Neural cell (in vitro differentiated cells): ENCODE results near the gene GNA12. TPM values are rescaled to one million over a fixed set of nuclear protein-coding genes. Genes with fewer than 3 reads are reported as not detected.

Source experiments
- H2AFZ ChIP-seq: fragments of 200-600, 300-800 bp; sonication (generic), shearing (Covaris generic); 2 replicates; pipeline ENCODE4 v1.6.0; 2014; ENCODE audit warnings: low read depth, mild to moderate bottlenecking, antibody characterized with exemption, low read length, moderate library complexity
- H3F3A ChIP-seq: fragments of 200-600 bp; shearing (Covaris generic); 2 replicates; pipeline ENCODE4 v1.6.1; 2016; ENCODE audit warnings: mild to moderate bottlenecking, moderate library complexity, mixed read lengths, antibody characterized with exemption, low read length; ENCODE audit not compliant: insufficient read depth, poor library complexity, severe bottlenecking
- H3K27ac ChIP-seq: fragments of 200-600, 300-800 bp; sonication (generic), shearing (Covaris generic); 2 replicates; pipeline ENCODE4 v1.5.1; 2014; ENCODE audit warnings: mild to moderate bottlenecking, low read length, moderate library complexity
- H3K27me3 ChIP-seq: fragments of 300-800, 200-600 bp; sonication (generic), shearing (Covaris generic); 2 replicates; pipeline ENCODE4 v1.6.0; 2014; ENCODE audit warnings: mild to moderate bottlenecking, low read depth, low read length, moderate library complexity; ENCODE audit not compliant: insufficient read depth
- H3K36me3 ChIP-seq: fragments of 300-800, 200-600 bp; sonication (generic), shearing (Covaris generic); 2 replicates; pipeline ENCODE4 v1.5.1; 2014; ENCODE audit warnings: mild to moderate bottlenecking, antibody characterized with exemption, low read length, moderate library complexity; ENCODE audit not compliant: insufficient read depth
- H3K4me2 ChIP-seq: fragments of 300-800, 200-600 bp; sonication (generic), shearing (Covaris generic); 2 replicates; pipeline ENCODE4 v1.6.0; 2014; ENCODE audit warnings: mild to moderate bottlenecking, low read length
- H3K4me3 ChIP-seq: fragments of 300-800, 200-600 bp; sonication (generic), shearing (Covaris generic); 2 replicates; pipeline ENCODE4 v1.5.1; 2014; ENCODE audit warnings: mild to moderate bottlenecking, low read length, moderate library complexity
- H3K79me2 ChIP-seq: fragments of 200-600 bp; shearing (Covaris generic); replicated peaks from 2 replicates; pipeline ENCODE4 v1.6.0; 2014; ENCODE audit warnings: mild to moderate bottlenecking, low read length, moderate library complexity; ENCODE audit not compliant: insufficient read depth
- H3K9ac ChIP-seq: fragments of 300-800, 200-600 bp; sonication (generic), shearing (Covaris generic); 2 replicates; pipeline ENCODE4 v1.6.1; 2016; ENCODE audit warnings: mild to moderate bottlenecking, low read length, mixed read lengths
- H3K9me2 ChIP-seq: fragments of 200-600 bp; shearing (Covaris generic); 2 replicates; pipeline ENCODE4 v1.6.1; 2016; ENCODE audit warnings: mild to moderate bottlenecking, low read length, mixed read lengths; ENCODE audit not compliant: insufficient read depth
- H3K9me3 ChIP-seq: fragments of 200-600, 300-800 bp; sonication (generic), shearing (Covaris generic); 2 replicates; pipeline ENCODE4 v1.6.1; 2016; ENCODE audit warnings: mild to moderate bottlenecking, mixed run types, low read length, moderate library complexity, mixed read lengths
- H4K20me1 ChIP-seq: fragments of 200-600 bp; shearing (Covaris generic); 2 replicates; pipeline ENCODE4 v1.6.1; 2016; ENCODE audit warnings: mild to moderate bottlenecking, mixed run types; ENCODE audit not compliant: insufficient read depth
- EP300 ChIP-seq: fragments of 450-650 bp; conservative IDR thresholded peaks from 2 replicates; pipeline ENCODE4 v1.6.1; 2014; ENCODE audit warnings: antibody characterized with exemption, mild to moderate bottlenecking, moderate library complexity; ENCODE audit not compliant: poor library complexity, severe bottlenecking
- EZH2 ChIP-seq: fragments of 200-600, 300-800 bp; shearing (Covaris generic), sonication (generic); IDR thresholded peaks from 2 replicates; pipeline ENCODE4 v1.6.1; 2014; ENCODE audit warnings: antibody characterized with exemption, low read length, borderline replicate concordance, mild to moderate bottlenecking; ENCODE audit not compliant: insufficient read depth, poor library complexity, severe bottlenecking
- MXI1 ChIP-seq: fragments of 450-650 bp; conservative IDR thresholded peaks from 2 replicates; pipeline ENCODE4 v1.6.1; 2014; ENCODE audit warnings: antibody characterized with exemption, mild to moderate bottlenecking; ENCODE audit not compliant: poor library complexity, severe bottlenecking
- POLR2AphosphoS5 ChIP-seq: IDR thresholded peaks from 2 replicates; pipeline ENCODE4 v1.6.1; 2012
- RAD21 ChIP-seq: fragments of 450-650 bp; conservative IDR thresholded peaks from 2 replicates; pipeline ENCODE4 v1.6.1; 2014; ENCODE audit warnings: antibody characterized with exemption, mild to moderate bottlenecking, moderate library complexity
- SMC3 ChIP-seq: fragments of 450-650 bp; conservative IDR thresholded peaks from 2 replicates; pipeline ENCODE4 v1.6.1; 2014; ENCODE audit warnings: antibody characterized with exemption, mild to moderate bottlenecking, moderate library complexity; ENCODE audit not compliant: poor library complexity
- TAF1 ChIP-seq: IDR thresholded peaks from 2 replicates; pipeline ENCODE4 v1.6.1; 2012; ENCODE audit warnings: low read depth
- polyA plus RNA-seq: library from polyadenylated mRNA; depleted of rRNA; stranded (reverse); fragments of >200 nt; gene quantifications from 2 replicates; pipeline ENCODE4 v1.2.3, GENCODE V29; 2014
- TF ChIP-seq, protein P1 (sequence below): IDR thresholded peaks from 2 replicates; pipeline ENCODE4 v1.6.1; 2012; ENCODE audit warnings: borderline replicate concordance
- TF ChIP-seq, protein P2 (sequence below): fragments of 450-650 bp; IDR thresholded peaks from 2 replicates; pipeline ENCODE4 v1.5.1; 2014; ENCODE audit warnings: antibody characterized with exemption, mild to moderate bottlenecking, moderate library complexity; ENCODE audit not compliant: poor library complexity, severe bottlenecking

GNA12 gene
- polyA plus RNA-seq, 1 donor from 2014 or later, result 15.5 TPM

DNA sequence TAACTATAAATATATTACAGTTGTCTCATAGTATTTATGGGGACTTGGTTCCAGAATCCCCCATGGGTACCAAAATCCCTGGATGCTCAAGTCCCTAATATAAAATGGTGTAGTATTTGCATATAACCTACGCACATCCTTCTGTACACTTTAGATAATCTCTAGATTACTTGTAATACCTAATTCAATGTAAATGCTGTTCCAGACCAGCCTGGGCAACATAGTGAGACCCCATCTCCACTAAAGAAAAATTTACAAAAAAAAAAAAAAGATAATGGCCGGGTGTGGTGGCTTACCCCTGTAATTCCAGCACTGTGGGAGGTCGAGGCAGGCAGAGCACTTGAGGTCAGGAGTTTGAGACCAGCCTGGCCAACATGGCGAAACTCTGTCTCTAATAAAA, 17.4 kb upstream of the GNA12 start:
- Histone ChIP-seq H3F3A (no peaks in the 10 kb centered on the region), H3K9me3 (no peaks in the 10 kb centered on the region), H3K79me2 (no peaks in the 10 kb centered on the region), H3K27me3 (no peaks in the 10 kb centered on the region), H3K9me2 (no peaks in the 10 kb centered on the region), H2AFZ (no peak overlapping the region), H3K36me3 (no peaks in the 10 kb centered on the region), H3K4me2 (no peak overlapping the region), H3K27ac (no peak overlapping the region), H3K4me3 (no peak overlapping the region), H3K9ac (no peak overlapping the region), H4K20me1 (no peaks in the 10 kb centered on the region)
- TF ChIP-seq SMC3 (no peak), TAF1 (no peak), RAD21 (no peak), EP300 (no peak), MXI1 (no peak), EZH2 (no peak), POLR2AphosphoS5 (no peak)
- TF ChIP-seq, protein P1, sequence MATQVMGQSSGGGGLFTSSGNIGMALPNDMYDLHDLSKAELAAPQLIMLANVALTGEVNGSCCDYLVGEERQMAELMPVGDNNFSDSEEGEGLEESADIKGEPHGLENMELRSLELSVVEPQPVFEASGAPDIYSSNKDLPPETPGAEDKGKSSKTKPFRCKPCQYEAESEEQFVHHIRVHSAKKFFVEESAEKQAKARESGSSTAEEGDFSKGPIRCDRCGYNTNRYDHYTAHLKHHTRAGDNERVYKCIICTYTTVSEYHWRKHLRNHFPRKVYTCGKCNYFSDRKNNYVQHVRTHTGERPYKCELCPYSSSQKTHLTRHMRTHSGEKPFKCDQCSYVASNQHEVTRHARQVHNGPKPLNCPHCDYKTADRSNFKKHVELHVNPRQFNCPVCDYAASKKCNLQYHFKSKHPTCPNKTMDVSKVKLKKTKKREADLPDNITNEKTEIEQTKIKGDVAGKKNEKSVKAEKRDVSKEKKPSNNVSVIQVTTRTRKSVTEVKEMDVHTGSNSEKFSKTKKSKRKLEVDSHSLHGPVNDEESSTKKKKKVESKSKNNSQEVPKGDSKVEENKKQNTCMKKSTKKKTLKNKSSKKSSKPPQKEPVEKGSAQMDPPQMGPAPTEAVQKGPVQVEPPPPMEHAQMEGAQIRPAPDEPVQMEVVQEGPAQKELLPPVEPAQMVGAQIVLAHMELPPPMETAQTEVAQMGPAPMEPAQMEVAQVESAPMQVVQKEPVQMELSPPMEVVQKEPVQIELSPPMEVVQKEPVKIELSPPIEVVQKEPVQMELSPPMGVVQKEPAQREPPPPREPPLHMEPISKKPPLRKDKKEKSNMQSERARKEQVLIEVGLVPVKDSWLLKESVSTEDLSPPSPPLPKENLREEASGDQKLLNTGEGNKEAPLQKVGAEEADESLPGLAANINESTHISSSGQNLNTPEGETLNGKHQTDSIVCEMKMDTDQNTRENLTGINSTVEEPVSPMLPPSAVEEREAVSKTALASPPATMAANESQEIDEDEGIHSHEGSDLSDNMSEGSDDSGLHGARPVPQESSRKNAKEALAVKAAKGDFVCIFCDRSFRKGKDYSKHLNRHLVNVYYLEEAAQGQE, result no peak
- TF ChIP-seq, protein P2, sequence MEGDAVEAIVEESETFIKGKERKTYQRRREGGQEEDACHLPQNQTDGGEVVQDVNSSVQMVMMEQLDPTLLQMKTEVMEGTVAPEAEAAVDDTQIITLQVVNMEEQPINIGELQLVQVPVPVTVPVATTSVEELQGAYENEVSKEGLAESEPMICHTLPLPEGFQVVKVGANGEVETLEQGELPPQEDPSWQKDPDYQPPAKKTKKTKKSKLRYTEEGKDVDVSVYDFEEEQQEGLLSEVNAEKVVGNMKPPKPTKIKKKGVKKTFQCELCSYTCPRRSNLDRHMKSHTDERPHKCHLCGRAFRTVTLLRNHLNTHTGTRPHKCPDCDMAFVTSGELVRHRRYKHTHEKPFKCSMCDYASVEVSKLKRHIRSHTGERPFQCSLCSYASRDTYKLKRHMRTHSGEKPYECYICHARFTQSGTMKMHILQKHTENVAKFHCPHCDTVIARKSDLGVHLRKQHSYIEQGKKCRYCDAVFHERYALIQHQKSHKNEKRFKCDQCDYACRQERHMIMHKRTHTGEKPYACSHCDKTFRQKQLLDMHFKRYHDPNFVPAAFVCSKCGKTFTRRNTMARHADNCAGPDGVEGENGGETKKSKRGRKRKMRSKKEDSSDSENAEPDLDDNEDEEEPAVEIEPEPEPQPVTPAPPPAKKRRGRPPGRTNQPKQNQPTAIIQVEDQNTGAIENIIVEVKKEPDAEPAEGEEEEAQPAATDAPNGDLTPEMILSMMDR, result no peak

DNA sequence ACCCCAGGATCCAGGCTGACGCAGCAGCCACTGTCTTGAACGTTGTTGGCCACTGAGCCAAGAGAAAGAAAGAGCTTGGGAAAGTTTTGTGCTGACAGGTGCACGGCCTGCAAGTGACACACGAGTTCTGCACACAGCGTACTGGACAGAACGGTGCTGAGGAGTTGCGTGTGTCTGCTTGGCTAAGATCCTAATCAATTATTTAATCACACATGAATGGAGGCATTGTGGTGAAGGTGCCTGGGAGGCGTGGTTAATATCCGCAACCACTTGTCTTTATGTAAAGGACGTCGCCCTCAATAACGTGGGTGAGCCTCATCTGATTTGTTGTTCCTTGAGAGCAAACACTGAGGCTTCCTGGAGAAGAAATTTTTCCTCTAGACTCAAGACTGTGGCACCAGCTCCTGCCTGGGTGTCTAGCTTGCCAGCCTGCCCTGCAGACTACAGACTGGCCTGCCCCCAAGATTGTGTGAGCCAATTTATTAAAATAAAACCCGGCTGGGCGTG, 16.6 kb upstream of the GNA12 start:
- Histone ChIP-seq H3K36me3 (no peaks in the 10 kb centered on the region), H3K9me3 (no peaks in the 10 kb centered on the region), H2AFZ (no peak overlapping the region), H3F3A (no peaks in the 10 kb centered on the region), H3K27me3 (no peaks in the 10 kb centered on the region), H3K27ac (no peak overlapping the region), H3K79me2 (no peaks in the 10 kb centered on the region), H4K20me1 (no peaks in the 10 kb centered on the region), H3K9ac (no peak overlapping the region), H3K4me3 (no peak overlapping the region), H3K4me2 (no peak overlapping the region), H3K9me2 (no peaks in the 10 kb centered on the region)
- TF ChIP-seq, protein P1, result no peak
- TF ChIP-seq RAD21, result no peak
